RCC 7860 (cell line): ENCODE results near the gene CTCF.
A peak's percentile ranks its signal among the peaks of the same experiment; 100 is the strongest.

Experiments used
- DNase-seq: peaks from one replicate; pipeline ENCODE4 v3.0.0-alpha.2; 2015; ENCODE audit warnings: low spot score
- FAIRE-seq: peaks from 2 replicates; lab custom pipeline; 2012; peaks lifted over from hg19 to GRCh38; lab: Jason Lieb, UNC

The CTCF gene

GRCh38 chr16:67663151-67663876 lies 101.0 kb downstream of the CTCF start:
- FAIRE-seq (no peak), DNase-seq (no peak)

- FAIRE-seq = no peak
- no peak for DNase-seq
These were observed 101.5 kb downstream of the CTCF start for GRCh38 chr16:67663877-67664222.

- FAIRE-seq (no peak), DNase-seq (no peak)
These were observed 101.9 kb downstream of the CTCF start for GRCh38 chr16:67664258-67664657.

- FAIRE-seq (no peak), DNase-seq (no peak)
These were observed 102.5 kb downstream of the CTCF start for GRCh38 chr16:67664871-67665270.

- DNase-seq = no peak
- FAIRE-seq = no peak
These were observed 103.3 kb downstream of the CTCF start for GRCh38 chr16:67665598-67665997.

- DNase-seq (no peak), FAIRE-seq (no peak)
These were observed 103.8 kb downstream of the CTCF start for GRCh38 chr16:67666032-67666551.

- peak; percentile 58 for DNase-seq
- FAIRE-seq = no peak
These were observed 104.5 kb downstream of the CTCF start, which contains the start of the genes C16orf86 and ENKD1 for GRCh38 chr16:67666559-67667452. C16orf86 (plus strand) TSS chr16:67666814; CDS start chr16:67666971, 157 bp downstream. ENKD1 (minus strand) TSS chr16:67666750; CDS start chr16:67666442, 308 bp downstream.

GRCh38 chr16:67667453-67667816 lies 105.1 kb downstream of the CTCF start:
- FAIRE-seq (no peak), DNase-seq (no peak)

- DNase-seq (peak; percentile 89), FAIRE-seq (peak; percentile 66)
These were observed 105.6 kb downstream of the CTCF start for GRCh38 chr16:67667817-67668494.

GRCh38 chr16:67668495-67669157 lies 106.3 kb downstream of the CTCF start:
- no peak for DNase-seq
- no peak for FAIRE-seq

GRCh38 chr16:67669499-67670101 lies 107.3 kb downstream of the CTCF start:
- FAIRE-seq (no peak), DNase-seq (no peak)

- no peak for DNase-seq
- no peak for FAIRE-seq
These were observed 110.0 kb downstream of the CTCF start for GRCh38 chr16:67672306-67672705.

- peak; percentile 48 for DNase-seq
These were observed 110.7 kb downstream of the CTCF start for GRCh38 chr16:67672739-67673662.

GRCh38 chr16:67673712-67674580 lies 111.6 kb downstream of the CTCF start:
- DNase-seq = no peak
- FAIRE-seq = no peak

More at GRCh38 chr16:67672739-67673662, 110.7 kb downstream of the CTCF start:
- FAIRE-seq = no peak

- DNase-seq (no peak), FAIRE-seq (no peak)
These were observed 112.7 kb downstream of the CTCF start for GRCh38 chr16:67674851-67675578.

- FAIRE-seq = no peak
These were observed 113.2 kb downstream of the CTCF start for GRCh38 chr16:67675579-67675935.

GRCh38 chr16:67675999-67676398 lies 113.7 kb downstream of the CTCF start:
- DNase-seq = no peak
- FAIRE-seq = no peak

More at GRCh38 chr16:67675579-67675935, 113.2 kb downstream of the CTCF start:
- DNase-seq = no peak
